GM23338 (cell line): Measurements from ENCODE around the gene PRXL2C. TPM values are rescaled to one million over a fixed set of nuclear protein-coding genes. Genes with fewer than 3 reads are reported as not detected.

ENCODE experiments used
- ATAC-seq: fragments of 200-7000 bp; cut with Tn5 transposase; 3 replicates; pipeline ENCODE4 v1.9.1; 2020
- DNase-seq: peaks from one replicate; pipeline ENCODE4 v3.0.0-alpha.2; 2015; ENCODE audit warnings: low spot score
- H2AFZ ChIP-seq: fragments of 200-600 bp; sonication (generic); 2 replicates; pipeline ENCODE4 v1.8.0; 2016; ENCODE audit warnings: antibody characterized with exemption, mild to moderate bottlenecking, moderate library complexity
- H3F3A ChIP-seq: fragments of 200-600 bp; sonication (generic); replicated peaks from 2 replicates; pipeline ENCODE4 v1.8.0; 2017; ENCODE audit warnings: antibody characterized with exemption, mixed run types, low read depth
- H3K27ac ChIP-seq: fragments of 200-600 bp; sonication (generic); 2 replicates; pipeline ENCODE4 v1.6.1; 2016; ENCODE audit warnings: low read depth
- H3K27me3 ChIP-seq: fragments of 200-600 bp; sonication (generic); 2 replicates; pipeline ENCODE4 v1.8.0; 2016; ENCODE audit warnings: mild to moderate bottlenecking, mixed run types, moderate library complexity; ENCODE audit not compliant: insufficient read depth
- H3K36me3 ChIP-seq: fragments of 200-600 bp; sonication (generic); 2 replicates; pipeline ENCODE4 v1.8.0; 2016; ENCODE audit warnings: mild to moderate bottlenecking; ENCODE audit not compliant: insufficient read depth
- H3K4me1 ChIP-seq: fragments of 200-600 bp; sonication (generic); 2 replicates; pipeline ENCODE4 v1.8.0; 2016; ENCODE audit warnings: mild to moderate bottlenecking, moderate library complexity; ENCODE audit not compliant: insufficient read depth
- H3K4me2 ChIP-seq: fragments of 200-600 bp; sonication (generic); 2 replicates; pipeline ENCODE4 v1.7.1; 2017; ENCODE audit warnings: mixed run types
- H3K4me3 ChIP-seq: fragments of 200-600 bp; sonication (generic); 2 replicates; pipeline ENCODE4 v1.6.1; 2016; ENCODE audit warnings: mixed run types
- H3K79me2 ChIP-seq: fragments of 200-600 bp; sonication (generic); replicated peaks from 2 replicates; pipeline ENCODE4 v1.8.0; 2017; ENCODE audit warnings: mild to moderate bottlenecking; ENCODE audit not compliant: insufficient read depth
- H3K9me2 ChIP-seq: fragments of 200-600 bp; sonication (generic); 2 replicates; pipeline ENCODE4 v1.8.0; 2017; ENCODE audit not compliant: insufficient read depth
- H4K20me1 ChIP-seq: fragments of 200-600 bp; sonication (generic); replicated peaks from 2 replicates; pipeline ENCODE4 v1.8.0; 2017; ENCODE audit warnings: mild to moderate bottlenecking; ENCODE audit not compliant: insufficient read depth
- H3K27ac Mint-ChIP-seq: 2 replicates; pipeline ENCODE4 v1.8.0; 2020; ENCODE audit warnings: inconsistent platforms, mild to moderate bottlenecking, moderate library complexity, mixed read lengths
- H3K27me3 Mint-ChIP-seq: 3 replicates; pipeline ENCODE4 v1.8.0; 2022; ENCODE audit warnings: low read depth, mild to moderate bottlenecking, moderate library complexity, mixed read lengths, inconsistent platforms; ENCODE audit not compliant: insufficient read depth, poor library complexity
- H3K36me3 Mint-ChIP-seq: 3 replicates; pipeline ENCODE4 v1.8.0; 2021; ENCODE audit warnings: low read depth, mild to moderate bottlenecking, inconsistent platforms, moderate library complexity, mixed read lengths
- H3K4me1 Mint-ChIP-seq: 3 replicates; pipeline ENCODE4 v1.8.0; 2020; ENCODE audit warnings: mild to moderate bottlenecking, inconsistent platforms, mixed read lengths
- H3K4me3 Mint-ChIP-seq: 3 replicates; pipeline ENCODE4 v1.8.0; 2021; ENCODE audit warnings: moderate library complexity, mild to moderate bottlenecking, inconsistent platforms, mixed read lengths
- H3K9me3 Mint-ChIP-seq: 3 replicates; pipeline ENCODE4 v1.8.0; 2020; ENCODE audit warnings: moderate library complexity, mild to moderate bottlenecking, inconsistent platforms, mixed read lengths
- CREB1 ChIP-seq: fragments of 250-450 bp; sonication (Bioruptor Pico); IDR thresholded peaks from 2 replicates; pipeline ENCODE4 v1.5.0; 2020; ENCODE audit warnings: low read depth, mild to moderate bottlenecking, moderate library complexity
- ETS1 ChIP-seq: IDR thresholded peaks from 2 replicates; pipeline ENCODE4 v1.6.1; 2016; ENCODE audit warnings: antibody characterized with exemption
- EZH2 ChIP-seq: fragments of 200-600 bp; sonication (generic); IDR thresholded peaks from one replicate; pipeline ENCODE4 v1.8.0; 2017; ENCODE audit warnings: antibody characterized with exemption, mild to moderate bottlenecking, low read depth; ENCODE audit not compliant: unreplicated experiment
- EZH2phosphoT487 ChIP-seq: fragments of 200-600 bp; sonication (generic); IDR thresholded peaks from one replicate; pipeline ENCODE4 v1.8.1; 2018; ENCODE audit warnings: antibody characterized with exemption; ENCODE audit not compliant: unreplicated experiment
- JUNB ChIP-seq: IDR thresholded peaks from one replicate; pipeline ENCODE4 v1.6.1; 2016; ENCODE audit warnings: antibody characterized with exemption; ENCODE audit not compliant: unreplicated experiment
- NANOG ChIP-seq: IDR thresholded peaks from 2 replicates; pipeline ENCODE4 v1.6.1; 2016; ENCODE audit warnings: antibody characterized with exemption, borderline replicate concordance
- POLR2AphosphoS5 ChIP-seq: IDR thresholded peaks from 2 replicates; pipeline ENCODE4 v1.6.1; 2016; ENCODE audit warnings: antibody characterized with exemption, low read depth
- ZNF114 ChIP-seq: fragments of 250-450 bp; sonication (Bioruptor Pico); IDR thresholded peaks from 2 replicates; pipeline ENCODE4 v1.5.0; 2020; ENCODE audit warnings: mild to moderate bottlenecking, moderate library complexity
- ZNF331 ChIP-seq: fragments of 250-450 bp; sonication (Bioruptor Pico); IDR thresholded peaks from 2 replicates; pipeline ENCODE4 v1.5.0; 2020; ENCODE audit warnings: low read depth, mild to moderate bottlenecking, moderate library complexity
- polyA plus RNA-seq: library from polyadenylated mRNA; unstranded; fragments of >200 nt; fragmentation: Nextera tagmentation; extraction: Ambion mirVana; gene quantifications from 2 replicates; pipeline ENCODE4 v1.2.1, GENCODE V29; 2016
- total RNA-seq: library from RNA; depleted of rRNA; stranded (reverse); fragments of >200 nt; shearing (Covaris generic); gene quantifications from 2 replicates; pipeline ENCODE4 v1.2.3, GENCODE V29; 2014
- TF ChIP-seq, protein P1 (sequence below), 2 experiments: fragments of 200-600 bp in 1 of 2; sonication (generic) in 1 of 2; conservative IDR thresholded peaks; 2 replicates each; pipeline versions ENCODE4 v1.5.1 to v1.6.1; 2016 to 2017; ENCODE audit warnings: antibody characterized with exemption in 2 of 2, low read depth in 2 of 2, mild to moderate bottlenecking in 2 of 2, moderate library complexity in 1 of 2
- TF ChIP-seq, protein P2 (sequence below): fragments of 250-450 bp; sonication (Bioruptor Pico); IDR thresholded peaks from 2 replicates; pipeline ENCODE4 v1.5.0; 2020; ENCODE audit warnings: mild to moderate bottlenecking, moderate library complexity
- TF ChIP-seq, protein P3 (sequence below): IDR thresholded peaks from one replicate; pipeline ENCODE4 v1.6.1; 2018; ENCODE audit warnings: antibody characterized with exemption; ENCODE audit not compliant: unreplicated experiment

PRXL2C gene
- total and polyA plus RNA-seq, 2 experiments from 2014 or later = 5.2 to 7.9 TPM

DNA sequence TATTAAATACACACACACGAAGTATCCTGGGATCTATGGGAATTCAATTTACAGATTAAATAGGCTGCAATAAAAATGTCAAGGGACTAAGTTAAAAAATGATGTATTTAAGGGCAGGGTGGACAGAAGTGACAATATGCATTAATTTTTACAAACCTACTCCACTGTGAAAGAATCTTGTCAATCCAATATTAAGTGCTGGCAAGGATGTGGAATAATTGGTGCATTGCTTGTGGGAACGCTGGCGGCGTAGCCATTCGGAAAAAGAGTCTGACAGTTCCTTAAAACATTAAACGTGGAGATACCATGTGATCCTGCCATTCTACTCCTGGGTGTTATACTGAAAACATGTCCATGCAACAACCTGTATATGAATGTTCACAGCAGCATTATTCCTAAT lies 39.7 kb downstream of the PRXL2C start:
- H3K79me2 ChIP-seq = peaks cover 80% of the 10 kb centered on the region

More for the DNA sequence above, 39.7 kb downstream of the PRXL2C start:
- TF ChIP-seq ZNF331 (no peak), EZH2phosphoT487 (no peak), ETS1 (no peak), ZNF114 (CRISPR knock-in tag) (no peak), EZH2 (no peak), POLR2AphosphoS5 (no peak), NANOG (no peak), JUNB (no peak), CREB1 (CRISPR knock-in tag) (no peak)
- TF ChIP-seq, protein P1, sequence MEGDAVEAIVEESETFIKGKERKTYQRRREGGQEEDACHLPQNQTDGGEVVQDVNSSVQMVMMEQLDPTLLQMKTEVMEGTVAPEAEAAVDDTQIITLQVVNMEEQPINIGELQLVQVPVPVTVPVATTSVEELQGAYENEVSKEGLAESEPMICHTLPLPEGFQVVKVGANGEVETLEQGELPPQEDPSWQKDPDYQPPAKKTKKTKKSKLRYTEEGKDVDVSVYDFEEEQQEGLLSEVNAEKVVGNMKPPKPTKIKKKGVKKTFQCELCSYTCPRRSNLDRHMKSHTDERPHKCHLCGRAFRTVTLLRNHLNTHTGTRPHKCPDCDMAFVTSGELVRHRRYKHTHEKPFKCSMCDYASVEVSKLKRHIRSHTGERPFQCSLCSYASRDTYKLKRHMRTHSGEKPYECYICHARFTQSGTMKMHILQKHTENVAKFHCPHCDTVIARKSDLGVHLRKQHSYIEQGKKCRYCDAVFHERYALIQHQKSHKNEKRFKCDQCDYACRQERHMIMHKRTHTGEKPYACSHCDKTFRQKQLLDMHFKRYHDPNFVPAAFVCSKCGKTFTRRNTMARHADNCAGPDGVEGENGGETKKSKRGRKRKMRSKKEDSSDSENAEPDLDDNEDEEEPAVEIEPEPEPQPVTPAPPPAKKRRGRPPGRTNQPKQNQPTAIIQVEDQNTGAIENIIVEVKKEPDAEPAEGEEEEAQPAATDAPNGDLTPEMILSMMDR (conservative IDR thresholded peaks at IDR 0.05; ENCODE audit: low read depth in 2 of 2) = no peak
- TF ChIP-seq, protein P2, sequence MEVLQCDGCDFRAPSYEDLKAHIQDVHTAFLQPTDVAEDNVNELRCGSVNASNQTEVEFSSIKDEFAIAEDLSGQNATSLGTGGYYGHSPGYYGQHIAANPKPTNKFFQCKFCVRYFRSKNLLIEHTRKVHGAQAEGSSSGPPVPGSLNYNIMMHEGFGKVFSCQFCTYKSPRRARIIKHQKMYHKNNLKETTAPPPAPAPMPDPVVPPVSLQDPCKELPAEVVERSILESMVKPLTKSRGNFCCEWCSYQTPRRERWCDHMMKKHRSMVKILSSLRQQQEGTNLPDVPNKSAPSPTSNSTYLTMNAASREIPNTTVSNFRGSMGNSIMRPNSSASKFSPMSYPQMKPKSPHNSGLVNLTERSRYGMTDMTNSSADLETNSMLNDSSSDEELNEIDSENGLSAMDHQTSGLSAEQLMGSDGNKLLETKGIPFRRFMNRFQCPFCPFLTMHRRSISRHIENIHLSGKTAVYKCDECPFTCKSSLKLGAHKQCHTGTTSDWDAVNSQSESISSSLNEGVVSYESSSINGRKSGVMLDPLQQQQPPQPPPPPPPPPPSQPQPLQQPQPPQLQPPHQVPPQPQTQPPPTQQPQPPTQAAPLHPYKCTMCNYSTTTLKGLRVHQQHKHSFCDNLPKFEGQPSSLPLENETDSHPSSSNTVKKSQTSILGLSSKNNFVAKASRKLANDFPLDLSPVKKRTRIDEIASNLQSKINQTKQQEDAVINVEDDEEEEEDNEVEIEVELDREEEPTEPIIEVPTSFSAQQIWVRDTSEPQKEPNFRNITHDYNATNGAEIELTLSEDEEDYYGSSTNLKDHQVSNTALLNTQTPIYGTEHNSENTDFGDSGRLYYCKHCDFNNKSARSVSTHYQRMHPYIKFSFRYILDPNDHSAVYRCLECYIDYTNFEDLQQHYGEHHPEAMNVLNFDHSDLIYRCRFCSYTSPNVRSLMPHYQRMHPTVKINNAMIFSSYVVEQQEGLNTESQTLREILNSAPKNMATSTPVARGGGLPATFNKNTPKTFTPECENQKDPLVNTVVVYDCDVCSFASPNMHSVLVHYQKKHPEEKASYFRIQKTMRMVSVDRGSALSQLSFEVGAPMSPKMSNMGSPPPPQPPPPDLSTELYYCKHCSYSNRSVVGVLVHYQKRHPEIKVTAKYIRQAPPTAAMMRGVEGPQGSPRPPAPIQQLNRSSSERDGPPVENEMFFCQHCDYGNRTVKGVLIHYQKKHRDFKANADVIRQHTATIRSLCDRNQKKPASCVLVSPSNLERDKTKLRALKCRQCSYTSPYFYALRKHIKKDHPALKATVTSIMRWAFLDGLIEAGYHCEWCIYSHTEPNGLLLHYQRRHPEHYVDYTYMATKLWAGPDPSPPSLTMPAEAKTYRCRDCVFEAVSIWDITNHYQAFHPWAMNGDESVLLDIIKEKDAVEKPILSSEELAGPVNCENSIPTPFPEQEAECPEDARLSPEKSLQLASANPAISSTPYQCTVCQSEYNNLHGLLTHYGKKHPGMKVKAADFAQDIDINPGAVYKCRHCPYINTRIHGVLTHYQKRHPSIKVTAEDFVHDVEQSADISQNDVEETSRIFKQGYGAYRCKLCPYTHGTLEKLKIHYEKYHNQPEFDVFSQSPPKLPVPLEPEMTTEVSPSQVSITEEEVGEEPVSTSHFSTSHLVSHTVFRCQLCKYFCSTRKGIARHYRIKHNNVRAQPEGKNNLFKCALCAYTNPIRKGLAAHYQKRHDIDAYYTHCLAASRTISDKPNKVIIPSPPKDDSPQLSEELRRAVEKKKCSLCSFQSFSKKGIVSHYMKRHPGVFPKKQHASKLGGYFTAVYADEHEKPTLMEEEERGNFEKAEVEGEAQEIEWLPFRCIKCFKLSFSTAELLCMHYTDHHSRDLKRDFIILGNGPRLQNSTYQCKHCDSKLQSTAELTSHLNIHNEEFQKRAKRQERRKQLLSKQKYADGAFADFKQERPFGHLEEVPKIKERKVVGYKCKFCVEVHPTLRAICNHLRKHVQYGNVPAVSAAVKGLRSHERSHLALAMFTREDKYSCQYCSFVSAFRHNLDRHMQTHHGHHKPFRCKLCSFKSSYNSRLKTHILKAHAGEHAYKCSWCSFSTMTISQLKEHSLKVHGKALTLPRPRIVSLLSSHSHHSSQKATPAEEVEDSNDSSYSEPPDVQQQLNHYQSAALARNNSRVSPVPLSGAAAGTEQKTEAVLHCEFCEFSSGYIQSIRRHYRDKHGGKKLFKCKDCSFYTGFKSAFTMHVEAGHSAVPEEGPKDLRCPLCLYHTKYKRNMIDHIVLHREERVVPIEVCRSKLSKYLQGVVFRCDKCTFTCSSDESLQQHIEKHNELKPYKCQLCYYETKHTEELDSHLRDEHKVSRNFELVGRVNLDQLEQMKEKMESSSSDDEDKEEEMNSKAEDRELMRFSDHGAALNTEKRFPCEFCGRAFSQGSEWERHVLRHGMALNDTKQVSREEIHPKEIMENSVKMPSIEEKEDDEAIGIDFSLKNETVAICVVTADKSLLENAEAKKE (CRISPR knock-in tag) = no peak
- TF ChIP-seq, protein P3, sequence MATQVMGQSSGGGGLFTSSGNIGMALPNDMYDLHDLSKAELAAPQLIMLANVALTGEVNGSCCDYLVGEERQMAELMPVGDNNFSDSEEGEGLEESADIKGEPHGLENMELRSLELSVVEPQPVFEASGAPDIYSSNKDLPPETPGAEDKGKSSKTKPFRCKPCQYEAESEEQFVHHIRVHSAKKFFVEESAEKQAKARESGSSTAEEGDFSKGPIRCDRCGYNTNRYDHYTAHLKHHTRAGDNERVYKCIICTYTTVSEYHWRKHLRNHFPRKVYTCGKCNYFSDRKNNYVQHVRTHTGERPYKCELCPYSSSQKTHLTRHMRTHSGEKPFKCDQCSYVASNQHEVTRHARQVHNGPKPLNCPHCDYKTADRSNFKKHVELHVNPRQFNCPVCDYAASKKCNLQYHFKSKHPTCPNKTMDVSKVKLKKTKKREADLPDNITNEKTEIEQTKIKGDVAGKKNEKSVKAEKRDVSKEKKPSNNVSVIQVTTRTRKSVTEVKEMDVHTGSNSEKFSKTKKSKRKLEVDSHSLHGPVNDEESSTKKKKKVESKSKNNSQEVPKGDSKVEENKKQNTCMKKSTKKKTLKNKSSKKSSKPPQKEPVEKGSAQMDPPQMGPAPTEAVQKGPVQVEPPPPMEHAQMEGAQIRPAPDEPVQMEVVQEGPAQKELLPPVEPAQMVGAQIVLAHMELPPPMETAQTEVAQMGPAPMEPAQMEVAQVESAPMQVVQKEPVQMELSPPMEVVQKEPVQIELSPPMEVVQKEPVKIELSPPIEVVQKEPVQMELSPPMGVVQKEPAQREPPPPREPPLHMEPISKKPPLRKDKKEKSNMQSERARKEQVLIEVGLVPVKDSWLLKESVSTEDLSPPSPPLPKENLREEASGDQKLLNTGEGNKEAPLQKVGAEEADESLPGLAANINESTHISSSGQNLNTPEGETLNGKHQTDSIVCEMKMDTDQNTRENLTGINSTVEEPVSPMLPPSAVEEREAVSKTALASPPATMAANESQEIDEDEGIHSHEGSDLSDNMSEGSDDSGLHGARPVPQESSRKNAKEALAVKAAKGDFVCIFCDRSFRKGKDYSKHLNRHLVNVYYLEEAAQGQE = no peak
- H4K20me1 ChIP-seq = peaks cover 49% of the 10 kb centered on the region
- H3K9me2 ChIP-seq = no peaks in the 10 kb centered on the region
- no peak overlapping the region for H3K4me2 ChIP-seq
- Mint-ChIP-seq H3K4me3 (no peak overlapping the region), H3K27me3 (peaks cover 15% of the 10 kb centered on the region), H3K4me1 (peaks cover 64% of the 10 kb centered on the region), H3K27ac (no peak overlapping the region), H3K9me3 (no peaks in the 10 kb centered on the region), H3K36me3 (no peaks in the 10 kb centered on the region)
- ATAC-seq (no peak), DNase-seq (no peak)
- H3F3A ChIP-seq = peaks cover 4% of the 10 kb centered on the region
- no peak overlapping the region for H3K27ac ChIP-seq
- no peaks in the 10 kb centered on the region for H3K36me3 ChIP-seq
- no peak overlapping the region for H3K4me3 ChIP-seq
- H3K4me1 ChIP-seq = peaks cover 32% of the 10 kb centered on the region
- H2AFZ ChIP-seq = no peak overlapping the region
- H3K27me3 ChIP-seq = peaks cover 20% of the 10 kb centered on the region
